GM18907 (cell line): ENCODE measurements around the gene DPP3.
A peak's percentile ranks its signal among the peaks of the same experiment; 100 is the strongest.
"Not testable (repeated sequence)": the region's sequence is repeated elsewhere in the genome, so short reads cannot be mapped to it uniquely, and the experiment has no call there.

Experiments
- ATAC-seq: cut with Tn5 transposase; IDR thresholded peaks from one replicate; pipeline ENCODE4 v1.9.1; 2021; ENCODE audit warnings: mild to moderate bottlenecking, moderate library complexity; ENCODE audit not compliant: unreplicated experiment

The DPP3 gene

DNA sequence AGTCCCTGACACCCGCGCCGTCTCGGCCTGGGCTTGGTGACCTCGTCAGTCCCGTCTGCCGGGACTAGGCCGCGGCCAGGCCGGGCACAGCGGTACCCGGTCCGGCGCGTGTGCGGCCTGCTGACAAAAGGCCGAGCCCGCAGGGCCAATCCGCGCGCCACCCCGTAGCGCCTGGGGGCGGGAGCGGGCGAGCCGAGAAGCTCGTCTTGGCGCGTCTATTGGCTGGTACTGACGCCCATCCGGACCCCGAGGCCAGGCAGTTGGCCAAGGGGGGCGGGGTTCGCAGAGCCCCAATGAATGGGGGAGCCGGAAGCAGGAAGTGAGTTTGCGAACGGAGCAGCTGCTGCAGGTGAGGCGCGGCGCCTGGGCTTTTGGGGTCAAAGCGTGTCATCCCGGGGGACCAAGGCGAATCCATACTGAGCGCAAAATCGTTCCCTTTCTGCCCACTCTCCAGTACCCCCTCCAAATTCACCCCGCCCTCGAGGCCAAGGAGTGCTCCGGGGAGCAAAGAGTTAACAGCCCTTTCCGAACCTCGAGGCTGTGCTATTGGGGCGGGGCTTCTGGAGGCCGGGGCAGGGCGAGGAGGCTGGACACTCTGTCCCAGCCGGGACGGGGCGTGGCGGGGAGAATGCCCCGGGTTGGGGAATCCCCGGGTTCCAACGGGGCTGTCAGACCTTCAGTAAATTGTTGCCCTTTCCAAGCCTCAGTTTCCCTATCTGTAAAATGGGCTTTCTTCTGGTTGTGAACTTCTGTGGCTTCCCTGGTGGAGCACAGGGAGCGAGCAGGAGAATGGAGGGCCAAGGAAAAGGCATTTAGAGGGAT lies at the start of gene DPP3:
Gene DPP3 (plus strand): TSS at position 318 of the 822 bp plus-strand sequence. CDS start 1,767 bp downstream, outside the sequence.
- peak; percentile 86 for ATAC-seq

DNA sequence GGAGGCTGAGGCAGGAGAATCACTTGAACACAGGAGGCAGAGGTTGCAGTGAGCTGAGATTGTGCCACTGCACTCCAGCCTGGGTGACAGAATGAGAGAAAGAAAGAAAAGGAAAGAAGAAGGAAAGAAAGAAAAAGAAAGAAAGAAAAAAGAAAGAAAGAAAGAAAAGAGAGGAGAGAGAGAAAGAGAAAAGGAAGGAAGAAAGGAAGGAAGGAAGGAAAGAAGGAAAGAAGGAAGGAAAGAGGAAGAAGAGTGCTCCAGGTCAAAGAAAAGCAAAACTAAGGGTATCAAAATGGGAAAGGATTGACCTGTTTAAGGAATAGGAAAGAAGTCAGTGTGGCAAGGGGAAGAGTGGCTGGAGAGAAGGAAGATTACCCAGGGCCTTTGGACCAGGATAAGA lies 48.9 kb upstream of the DPP3 start:
- not testable (repeated sequence) for ATAC-seq

DNA sequence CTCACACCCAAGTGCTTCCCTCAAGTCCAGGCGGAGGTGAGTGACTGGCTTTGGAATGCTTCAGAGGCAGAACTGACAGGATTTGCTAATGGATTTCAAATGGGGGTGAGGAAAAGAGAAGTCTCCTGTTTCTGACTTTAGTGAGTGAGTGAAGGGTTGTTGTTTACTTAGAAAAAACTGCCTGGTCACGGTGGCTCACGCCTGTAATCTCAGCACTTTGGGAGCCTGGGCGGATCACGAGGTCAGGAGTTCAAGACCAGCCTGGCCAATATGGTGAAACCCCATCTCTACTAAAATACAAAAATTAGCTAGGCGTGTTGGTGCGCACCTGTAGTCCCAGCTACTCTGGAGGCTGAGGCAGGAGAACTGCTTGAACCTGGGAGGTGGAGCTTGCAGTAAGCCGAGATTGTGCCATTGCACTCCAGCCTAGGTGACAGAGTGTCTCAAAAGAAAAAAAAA lies 48.3 kb upstream of the DPP3 start:
- ATAC-seq: not testable (repeated sequence)

GRCh38 chr11:66432597-66432996 lies 47.6 kb upstream of the DPP3 start:
- ATAC-seq: no peak

DNA sequence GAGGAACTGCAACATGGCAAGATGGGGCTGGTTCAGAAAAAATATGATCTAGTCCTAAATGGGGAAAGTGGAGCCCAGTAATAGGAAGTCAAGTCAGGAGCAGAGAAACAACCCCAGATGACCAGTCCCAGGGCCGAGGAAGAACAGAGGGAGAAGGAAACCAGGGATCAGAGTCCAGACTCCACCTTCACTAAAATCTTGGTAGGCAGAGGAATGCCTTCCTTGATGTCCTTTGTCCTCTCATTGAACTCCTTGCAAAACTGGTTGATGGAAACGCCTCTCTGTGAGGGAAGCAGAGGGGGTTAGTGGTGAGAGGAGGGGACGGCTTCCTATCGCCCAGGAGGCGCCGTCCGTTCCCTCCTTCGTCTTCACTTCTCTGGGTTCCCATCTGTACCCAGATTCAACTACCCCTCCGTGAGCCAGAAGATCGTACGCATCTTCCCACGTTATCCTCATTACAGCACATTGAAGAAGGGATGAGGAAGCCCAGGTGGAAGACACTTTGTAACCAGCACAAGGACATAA lies 42.2 kb upstream of the DPP3 start:
- ATAC-seq: no peak

- peak; percentile 86 for ATAC-seq
Measured at GRCh38 chr11:66438504-66439466, 41.4 kb upstream of the DPP3 start, which contains the start of gene MRPL11. Gene MRPL11 (minus strand): TSS chr11:66438848. CDS start chr11:66438754, 94 bp downstream.

GRCh38 chr11:66440101-66440939 lies 39.9 kb upstream of the DPP3 start:
- ATAC-seq: not testable (repeated sequence)

GRCh38 chr11:66440940-66441282 lies 39.3 kb upstream of the DPP3 start:
- not testable (repeated sequence) for ATAC-seq

DNA sequence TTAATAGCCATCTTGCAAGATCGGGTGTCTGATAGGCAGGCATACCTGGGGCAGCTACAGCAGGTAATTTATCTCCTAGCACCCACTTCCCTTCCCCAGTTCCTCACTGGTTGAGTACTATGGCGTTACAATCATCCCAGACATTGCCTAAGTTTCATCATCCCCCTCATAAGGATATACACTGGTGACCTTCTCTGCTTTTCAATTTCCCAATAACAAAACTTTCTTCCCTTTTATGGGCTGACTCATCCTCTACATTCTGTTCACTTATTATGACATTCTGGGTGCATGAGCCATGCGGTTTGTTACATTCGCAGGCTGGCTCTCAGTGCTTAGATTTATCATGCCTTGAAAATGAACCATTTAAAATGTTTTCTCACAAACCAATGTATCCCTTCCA lies 36.6 kb upstream of the DPP3 start:
- no peak for ATAC-seq

DNA sequence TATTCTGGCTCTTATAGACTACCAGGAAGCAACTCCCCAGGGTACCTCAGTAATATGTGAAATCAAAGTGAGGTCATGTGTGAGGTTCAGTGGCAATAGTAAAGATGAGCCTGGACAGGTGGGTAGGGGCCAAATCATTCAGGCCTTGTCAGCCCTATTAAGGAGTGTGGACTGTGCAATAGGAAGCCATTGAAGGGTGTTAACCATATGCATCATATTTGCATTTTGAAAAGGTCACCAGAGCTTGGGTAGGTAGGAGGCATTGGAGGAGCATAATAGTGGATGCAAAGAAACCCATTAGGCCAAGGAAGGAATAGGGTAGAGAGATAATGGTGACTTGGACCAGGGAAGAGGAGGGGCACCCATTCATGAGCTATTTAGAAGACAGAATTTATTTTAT lies 33.2 kb upstream of the DPP3 start:
- ATAC-seq: no peak

DNA sequence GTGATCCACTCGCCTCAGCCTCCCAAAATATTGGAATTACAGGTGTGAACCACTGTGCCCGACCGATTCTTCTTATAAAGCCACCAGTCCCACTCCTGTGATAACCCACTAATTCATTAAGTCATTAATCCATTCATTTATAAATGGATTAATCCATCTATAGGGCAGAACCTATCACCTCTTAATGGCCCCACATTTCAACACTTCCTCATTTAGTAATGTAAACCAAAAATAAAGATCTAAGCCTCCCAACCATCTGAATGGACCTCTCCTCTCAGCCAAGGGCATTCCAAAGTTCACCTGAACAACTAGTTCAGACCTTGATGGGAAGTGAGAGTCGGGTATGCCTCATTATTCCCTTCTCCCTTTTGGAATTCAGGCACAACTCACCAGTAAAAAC lies 31.7 kb upstream of the DPP3 start:
- no peak for ATAC-seq

- no peak for ATAC-seq
Measured at GRCh38 chr11:66450560-66450959, 29.7 kb upstream of the DPP3 start.

DNA sequence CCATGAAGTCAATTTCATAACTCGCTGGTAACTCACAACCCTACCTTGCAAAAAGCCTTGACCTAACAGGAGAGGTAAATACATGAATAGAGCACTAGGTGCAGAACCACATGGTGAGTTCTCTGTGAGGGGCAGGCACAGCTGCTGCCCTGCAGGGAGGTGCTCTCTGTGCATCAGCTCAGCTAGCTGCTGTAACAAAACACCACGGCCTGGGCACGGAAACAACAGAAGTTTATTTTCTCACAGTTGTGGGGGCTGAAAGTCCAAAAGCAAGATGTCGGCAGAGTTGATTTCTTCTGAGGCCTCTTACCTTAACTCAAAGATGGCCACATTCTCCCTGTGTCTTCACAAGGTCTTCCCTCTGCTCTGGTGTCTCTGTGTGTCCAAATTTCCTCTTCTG lies 28.6 kb upstream of the DPP3 start:
- no peak for ATAC-seq

GRCh38 chr11:66454247-66454646 lies 26.0 kb upstream of the DPP3 start:
- ATAC-seq: no peak

GRCh38 chr11:66454828-66455227 lies 25.4 kb upstream of the DPP3 start:
- ATAC-seq: no peak

GRCh38 chr11:66457826-66458225 lies 22.4 kb upstream of the DPP3 start:
- ATAC-seq: no peak

- peak; percentile 65 for ATAC-seq
Measured at GRCh38 chr11:66459138-66459778, 21.0 kb upstream of the DPP3 start.

- no peak for ATAC-seq
Measured at GRCh38 chr11:66462010-66462409, 18.2 kb upstream of the DPP3 start.

GRCh38 chr11:66462911-66463310 lies 17.3 kb upstream of the DPP3 start:
- no peak for ATAC-seq

- not testable (repeated sequence) for ATAC-seq
Measured at GRCh38 chr11:66464116-66464515, 16.1 kb upstream of the DPP3 start.
